HepG2 (cell line): Measurements from ENCODE around the gene ZNF71. TPM values are rescaled to one million over a fixed set of nuclear protein-coding genes. Genes with fewer than 3 reads are reported as not detected.
A peak's percentile ranks its signal among the peaks of the same experiment; 100 is the strongest.

Experiments
- ATAD3A ChIP-seq: sonication (generic); formaldehyde crosslinking; IDR thresholded peaks from 2 replicates; pipeline ENCODE4 v1.4.0; 2020; ENCODE audit warnings: missing genetic modification reagents
- BCL3 ChIP-seq: sonication (generic); formaldehyde crosslinking; IDR thresholded peaks from 2 replicates; pipeline ENCODE4 v1.5.1; 2020; ENCODE audit warnings: mild to moderate bottlenecking, missing genetic modification reagents, moderate library complexity
- BRD4 ChIP-seq: sonication (generic); formaldehyde crosslinking; IDR thresholded peaks from 2 replicates; pipeline ENCODE4 v1.4.0; 2020; ENCODE audit warnings: missing genetic modification reagents
- CBFB ChIP-seq: sonication (generic); formaldehyde crosslinking; IDR thresholded peaks from 2 replicates; pipeline ENCODE4 v1.4.0; 2020; ENCODE audit warnings: missing genetic modification reagents
- GABPB1 ChIP-seq: IDR thresholded peaks from 2 replicates; pipeline ENCODE4 v1.6.1; 2016; ENCODE audit warnings: mild to moderate bottlenecking, missing genetic modification reagents, moderate library complexity, missing compliant biosample characterization
- NONO ChIP-seq, 2 experiments: fragments of 450-650 bp in 1 of 2; sonication (generic) in 1 of 2; formaldehyde crosslinking in 1 of 2; IDR thresholded peaks in 1 of 2; conservative IDR thresholded peaks in 1 of 2; 2 replicates each; pipeline versions ENCODE4 v1.6.1 to v1.8.0; 2017 to 2022; ENCODE audit warnings: mild to moderate bottlenecking in 1 of 2, missing genetic modification reagents in 1 of 2, moderate library complexity in 1 of 2
- PCBP1 ChIP-seq: fragments of 200-400 bp; formaldehyde crosslinking; IDR thresholded peaks from 2 replicates; pipeline ENCODE4 v1.6.1; 2017; ENCODE audit warnings: mild to moderate bottlenecking, low read depth, low read length, borderline replicate concordance
- SIX1 ChIP-seq: sonication (generic); formaldehyde crosslinking; IDR thresholded peaks from 2 replicates; pipeline ENCODE4 v1.4.0; 2020; ENCODE audit warnings: missing genetic modification reagents, borderline replicate concordance
- SRSF9 ChIP-seq: fragments of 200-400 bp; formaldehyde crosslinking; IDR thresholded peaks from 2 replicates; pipeline ENCODE4 v1.6.1; 2018; ENCODE audit warnings: borderline replicate concordance, mild to moderate bottlenecking, low read depth, low read length; ENCODE audit not compliant: insufficient read depth, poor library complexity, severe bottlenecking
- SYNCRIP ChIP-seq: fragments of 200-400 bp; formaldehyde crosslinking; IDR thresholded peaks from 2 replicates; pipeline ENCODE4 v1.6.1; 2018; ENCODE audit warnings: mild to moderate bottlenecking, low read depth, low read length; ENCODE audit not compliant: insufficient read depth
- ZFP82 ChIP-seq: sonication (generic); formaldehyde crosslinking; IDR thresholded peaks from 2 replicates; pipeline ENCODE4 v1.5.1; 2020; ENCODE audit warnings: mild to moderate bottlenecking, missing genetic modification reagents, borderline replicate concordance
- ZNF180 ChIP-seq: sonication (generic); formaldehyde crosslinking; IDR thresholded peaks from 2 replicates; pipeline ENCODE4 v1.4.0; 2020; ENCODE audit warnings: low read depth, missing genetic modification reagents, borderline replicate concordance
- ZNF282 ChIP-seq: fragments of 450-650 bp; IDR thresholded peaks from 2 replicates; pipeline ENCODE4 v1.6.1; 2018; ENCODE audit not compliant: partially characterized antibody
- ZNF3 ChIP-seq: IDR thresholded peaks from 2 replicates; pipeline ENCODE4 v1.7.0; 2017; ENCODE audit warnings: inconsistent platforms
- ZNF326 ChIP-seq: sonication (generic); formaldehyde crosslinking; IDR thresholded peaks from 2 replicates; pipeline ENCODE4 v1.4.0; 2020; ENCODE audit warnings: missing genetic modification reagents, borderline replicate concordance
- ZNF335 ChIP-seq: sonication (generic); formaldehyde crosslinking; IDR thresholded peaks from 2 replicates; pipeline ENCODE4 v1.4.0; 2020; ENCODE audit warnings: missing genetic modification reagents
- ZNF337 ChIP-seq: sonication (generic); formaldehyde crosslinking; IDR thresholded peaks from 2 replicates; pipeline ENCODE4 v1.5.1; 2020; ENCODE audit warnings: missing genetic modification reagents, low read depth, mild to moderate bottlenecking, borderline replicate concordance
- ZNF572 ChIP-seq: sonication (generic); formaldehyde crosslinking; IDR thresholded peaks from 2 replicates; pipeline ENCODE4 v1.5.1; 2020; ENCODE audit warnings: mild to moderate bottlenecking, missing genetic modification reagents
- ZNF724P ChIP-seq: sonication (generic); formaldehyde crosslinking; IDR thresholded peaks from 2 replicates; pipeline ENCODE4 v1.8.0; 2022; ENCODE audit warnings: missing genetic modification reagents, borderline replicate concordance
- ZNF816 ChIP-seq: sonication (generic); formaldehyde crosslinking; IDR thresholded peaks from 2 replicates; pipeline ENCODE4 v1.8.0; 2022; ENCODE audit warnings: missing genetic modification reagents, mild to moderate bottlenecking, borderline replicate concordance
- ZSCAN31 ChIP-seq: sonication (generic); formaldehyde crosslinking; IDR thresholded peaks from 2 replicates; pipeline ENCODE4 v1.5.0; 2020; ENCODE audit warnings: low read depth, mild to moderate bottlenecking, missing genetic modification reagents
- ZSCAN9 ChIP-seq: IDR thresholded peaks from 2 replicates; pipeline ENCODE4 v1.6.1; 2016; ENCODE audit warnings: borderline replicate concordance
- polyA plus RNA-seq, 8 experiments: library from polyadenylated mRNA; depleted of rRNA in 3 of 8; stranded (reverse) in 7 of 8; unstranded in 1 of 8; fragments of >200 nt; fragmentation: Illumina TruSeq in 4 of 8; extraction: Trizol in 4 of 8; gene quantifications; 2 replicates each; pipeline versions ENCODE4 v1.2.1 to v1.2.3, GENCODE V29; 2011 to 2016; ENCODE audit warnings: low read depth in 4 of 8, missing spikeins in 1 of 8, mixed read lengths in 1 of 8; ENCODE audit not compliant: insufficient read depth in 1 of 8
- total RNA-seq, 5 experiments: library from RNA; depleted of rRNA; stranded (reverse); fragments of >200 nt; fragmentation: Illumina TruSeq; extraction: Trizol; gene quantifications; 2 replicates each; pipeline ENCODE4 v1.2.3, GENCODE V29; 2016; ENCODE audit warnings: low read depth in 1 of 5
- TF ChIP-seq, protein P1 (sequence below): IDR thresholded peaks from 2 replicates; pipeline ENCODE4 v1.6.1; 2016; ENCODE audit warnings: low read depth, control low read depth
- TF ChIP-seq, protein P2 (sequence below): sonication (generic); formaldehyde crosslinking; IDR thresholded peaks from 2 replicates; pipeline ENCODE4 v1.5.1; 2020; ENCODE audit warnings: missing genetic modification reagents, mild to moderate bottlenecking, borderline replicate concordance

Gene ZNF71
- total and polyA plus RNA-seq, 2 of the 13 experiments (the other 11 are each of a cell fraction or from before 2014, with no cell fraction given) = 2.2 to 4.4 TPM

DNA sequence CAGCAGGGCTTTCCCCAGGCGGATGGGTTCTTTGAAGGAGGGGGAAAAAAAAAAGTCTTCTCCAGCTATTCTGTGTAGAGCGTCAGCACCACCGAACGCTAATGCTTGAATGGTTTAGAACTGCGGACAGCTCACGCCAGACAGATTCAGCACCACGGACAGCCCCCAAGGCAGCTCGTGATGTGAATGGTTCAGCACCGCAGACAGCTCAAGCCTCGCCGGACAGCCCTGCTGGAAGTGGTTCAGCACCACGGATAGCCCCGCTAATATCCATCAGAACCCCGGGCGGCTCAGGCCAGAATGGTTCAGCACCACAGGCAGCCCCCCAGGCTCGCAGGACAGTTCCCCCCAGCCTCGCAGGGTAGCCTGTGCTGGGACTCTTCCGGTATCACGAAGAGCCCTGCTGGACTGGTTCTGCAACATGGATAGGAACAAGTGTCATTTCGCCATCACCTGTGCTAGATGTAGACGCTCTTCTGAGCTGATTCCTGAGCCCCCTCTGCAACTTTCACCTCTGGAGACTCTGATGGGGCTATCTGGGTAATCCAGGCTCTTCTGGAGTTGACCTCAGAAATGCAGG, 43.0 kb downstream of the ZNF71 start (continued):
- TF ChIP-seq SYNCRIP (no peak), SRSF9 (no peak), CBFB (CRISPR knock-in tag) (peak; percentile 92), ATAD3A (peak; percentile 98), PCBP1 (no peak), ZNF337 (CRISPR knock-in tag) (peak; percentile 99; the same call in 1 of the 2 replicates), ZSCAN31 (peak; percentile 100), GABPB1 (CRISPR knock-in tag) (peak; percentile 77), ZNF180 (CRISPR knock-in tag) (peak; percentile 99; the same call in 1 of the 2 replicates), SIX1 (CRISPR knock-in tag) (peak; percentile 92), ZNF3 (CRISPR knock-in tag) (peak; percentile 90), ZNF326 (peak; percentile 96), ZNF816 (peak; percentile 100), BCL3 (CRISPR knock-in tag) (peak; percentile 100), ZFP82 (CRISPR knock-in tag) (peak; percentile 100), ZNF724P (CRISPR knock-in tag) (peak; percentile 99), ZNF335 (CRISPR knock-in tag) (peak; percentile 98), NONO (IDR thresholded peaks at IDR 0.05) (no peak), NONO (CRISPR knock-in tag; conservative IDR thresholded peaks at IDR 0.05) (peak; percentile 45; the same call in 1 of the 2 replicates), ZNF282 (no peak), ZSCAN9 (CRISPR knock-in tag) (peak; percentile 100), BRD4 (peak; percentile 69), ZNF572 (CRISPR knock-in tag) (peak; percentile 70; the same call in 1 of the 2 replicates)
- TF ChIP-seq, protein P1, sequence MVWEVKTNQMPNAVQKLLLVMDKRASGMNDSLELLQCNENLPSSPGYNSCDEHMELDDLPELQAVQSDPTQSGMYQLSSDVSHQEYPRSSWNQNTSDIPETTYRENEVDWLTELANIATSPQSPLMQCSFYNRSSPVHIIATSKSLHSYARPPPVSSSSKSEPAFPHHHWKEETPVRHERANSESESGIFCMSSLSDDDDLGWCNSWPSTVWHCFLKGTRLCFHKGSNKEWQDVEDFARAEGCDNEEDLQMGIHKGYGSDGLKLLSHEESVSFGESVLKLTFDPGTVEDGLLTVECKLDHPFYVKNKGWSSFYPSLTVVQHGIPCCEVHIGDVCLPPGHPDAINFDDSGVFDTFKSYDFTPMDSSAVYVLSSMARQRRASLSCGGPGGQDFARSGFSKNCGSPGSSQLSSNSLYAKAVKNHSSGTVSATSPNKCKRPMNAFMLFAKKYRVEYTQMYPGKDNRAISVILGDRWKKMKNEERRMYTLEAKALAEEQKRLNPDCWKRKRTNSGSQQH (CRISPR knock-in tag) = peak; percentile 100
- TF ChIP-seq, protein P2, sequence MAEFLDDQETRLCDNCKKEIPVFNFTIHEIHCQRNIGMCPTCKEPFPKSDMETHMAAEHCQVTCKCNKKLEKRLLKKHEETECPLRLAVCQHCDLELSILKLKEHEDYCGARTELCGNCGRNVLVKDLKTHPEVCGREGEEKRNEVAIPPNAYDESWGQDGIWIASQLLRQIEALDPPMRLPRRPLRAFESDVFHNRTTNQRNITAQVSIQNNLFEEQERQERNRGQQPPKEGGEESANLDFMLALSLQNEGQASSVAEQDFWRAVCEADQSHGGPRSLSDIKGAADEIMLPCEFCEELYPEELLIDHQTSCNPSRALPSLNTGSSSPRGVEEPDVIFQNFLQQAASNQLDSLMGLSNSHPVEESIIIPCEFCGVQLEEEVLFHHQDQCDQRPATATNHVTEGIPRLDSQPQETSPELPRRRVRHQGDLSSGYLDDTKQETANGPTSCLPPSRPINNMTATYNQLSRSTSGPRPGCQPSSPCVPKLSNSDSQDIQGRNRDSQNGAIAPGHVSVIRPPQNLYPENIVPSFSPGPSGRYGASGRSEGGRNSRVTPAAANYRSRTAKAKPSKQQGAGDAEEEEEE (CRISPR knock-in tag) = peak; percentile 100
